IPS DF 4.7 (cell line): ENCODE results near the gene ARPIN.
"Not testable (repeated sequence)": the region's sequence is repeated elsewhere in the genome, so short reads cannot be mapped to it uniquely, and the experiment has no call there.

ENCODE experiments used
- DNase-seq: peaks from one replicate; pipeline ENCODE4 v3.0.0-alpha.2; 2013; ENCODE audit warnings: low spot score; ENCODE audit errors: extremely low read depth

Gene ARPIN

DNA sequence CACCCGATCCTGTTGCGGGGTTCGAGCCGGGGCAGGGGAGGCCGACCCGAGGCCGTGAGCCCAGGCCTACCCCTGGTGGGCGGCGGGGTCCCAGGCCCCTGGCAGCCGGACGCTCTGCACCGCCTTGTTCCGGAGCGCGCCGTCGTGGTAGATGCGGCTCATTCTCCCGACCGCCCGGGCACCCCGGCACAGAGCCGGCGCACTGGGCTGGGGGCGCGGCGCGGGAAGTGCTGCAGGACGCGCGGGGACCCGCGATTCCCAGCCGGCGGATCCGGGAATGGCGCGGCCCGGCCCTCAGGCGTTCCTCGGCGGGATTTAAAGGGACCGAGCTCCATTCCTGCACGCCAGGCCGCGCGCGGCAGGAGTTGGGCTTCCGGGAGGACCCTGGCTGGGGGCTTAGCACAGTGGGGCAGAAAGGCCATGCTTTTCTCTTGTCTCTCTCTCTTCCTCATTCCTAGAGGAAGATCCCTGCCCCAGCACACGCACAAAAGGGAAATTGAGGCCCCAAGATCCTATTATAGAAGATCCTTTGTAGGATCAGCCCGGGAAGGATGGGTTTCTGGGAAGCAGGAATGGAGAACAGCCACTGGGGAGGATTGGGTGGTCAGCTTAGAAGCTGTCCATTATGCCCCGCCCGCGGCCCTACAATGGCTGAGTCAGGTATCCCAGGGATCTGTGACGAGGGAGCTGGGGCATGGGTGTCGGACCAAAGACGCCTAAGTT lies at the start of gene ARPIN:
Gene ARPIN, minus strand, starts transcription at position 279 of the 723 bp plus-strand sequence. Its CDS starts 117 bp downstream, at position 162.
- no peak for DNase-seq

DNA sequence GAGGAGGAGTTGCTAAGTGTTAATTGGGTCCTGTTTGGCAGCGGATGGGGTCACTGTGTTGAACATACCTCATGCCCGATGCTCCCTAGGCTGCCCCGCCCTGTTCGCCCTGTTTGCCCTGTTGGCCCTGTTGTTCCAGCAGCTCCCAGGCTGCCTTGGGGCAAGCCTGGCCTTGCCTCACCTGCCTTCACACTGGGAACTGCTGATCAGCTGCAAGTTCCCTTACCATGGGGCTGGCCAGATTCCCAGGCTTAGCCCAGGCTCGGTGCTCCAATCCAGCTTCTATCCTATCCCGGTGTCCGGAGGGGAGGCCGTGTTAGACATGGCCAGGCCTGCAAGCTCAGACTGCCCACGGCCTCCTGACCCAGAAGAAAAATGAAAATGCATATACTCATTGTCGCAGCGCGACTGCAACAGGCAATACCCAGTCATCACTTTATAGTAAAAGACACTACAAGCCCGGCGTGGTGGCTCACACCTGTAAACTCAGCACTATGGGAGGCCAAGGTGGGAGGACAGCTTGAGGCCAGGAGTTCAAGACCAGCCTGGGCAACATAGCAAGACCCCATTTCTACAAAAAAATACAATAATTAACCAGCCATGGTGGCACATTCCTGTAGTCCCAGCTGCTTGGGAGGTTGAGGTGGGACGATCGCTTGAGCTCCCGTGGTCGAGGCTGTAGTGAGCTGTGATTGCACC lies 45.5 kb upstream of the ARPIN start:
- DNase-seq: no peak

DNA sequence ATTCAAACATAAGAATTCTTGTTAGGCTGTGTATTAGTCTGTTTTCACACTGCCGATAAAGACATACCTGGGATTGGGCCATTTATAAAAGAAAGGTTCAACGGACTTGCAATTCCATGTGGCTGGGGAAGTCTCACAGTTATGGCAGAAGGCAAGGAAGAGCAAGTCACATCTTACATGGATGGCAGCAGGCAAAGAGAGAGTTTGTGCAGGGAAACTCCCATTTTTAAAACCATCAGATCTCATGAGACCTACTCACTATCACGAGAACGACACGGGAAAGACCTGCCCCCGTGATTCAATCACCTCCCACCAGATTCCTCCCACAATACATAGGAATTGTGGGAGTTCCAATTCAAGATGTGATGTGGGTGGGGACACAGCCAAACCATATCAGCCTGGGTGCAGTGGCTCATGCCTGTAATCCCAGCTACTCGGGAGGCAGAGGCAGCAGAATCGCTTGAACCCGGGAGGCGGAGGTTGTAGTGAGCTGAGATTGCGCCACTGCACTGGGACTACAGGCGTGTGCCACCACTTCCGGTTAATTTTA lies 42.8 kb upstream of the ARPIN start:
- DNase-seq: not testable (repeated sequence)

DNA sequence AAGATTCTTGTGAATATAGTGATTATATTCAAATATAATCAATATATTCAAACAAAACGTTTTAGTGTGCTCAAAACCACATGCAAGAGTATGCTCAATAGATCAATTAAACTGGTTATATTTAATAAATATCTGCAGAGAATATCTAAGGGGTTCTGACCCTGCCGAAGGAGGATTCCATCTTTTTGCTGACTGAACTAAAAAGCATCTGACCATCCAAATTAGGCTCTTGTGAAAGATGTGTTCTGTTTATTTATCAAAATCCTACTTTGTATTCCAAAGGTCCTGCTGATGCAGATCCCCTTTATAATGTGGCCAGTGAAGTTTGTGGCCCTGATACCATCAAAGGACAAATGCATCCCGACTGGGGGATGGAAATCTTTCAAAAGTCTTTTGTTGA lies 41.8 kb upstream of the ARPIN start:
- no peak for DNase-seq

DNA sequence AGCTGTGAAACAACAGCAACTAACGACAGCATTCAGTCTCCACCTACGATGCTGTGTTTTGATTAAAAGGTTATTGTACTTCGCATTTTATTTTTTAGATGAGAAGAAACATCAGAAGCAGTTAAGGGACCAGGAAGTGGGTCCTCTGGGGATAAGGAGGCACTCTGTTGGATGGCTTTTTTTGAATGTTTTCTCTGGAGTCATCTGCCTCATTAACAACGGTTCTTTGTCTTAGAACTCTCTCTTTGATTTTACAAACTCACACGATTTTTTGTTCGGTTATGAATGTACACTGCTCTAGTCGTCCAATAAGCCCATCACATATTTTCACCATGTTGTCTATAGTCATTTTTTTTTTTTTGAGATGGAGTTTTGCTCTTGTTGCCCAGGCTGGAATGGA lies 36.0 kb upstream of the ARPIN start:
- no peak for DNase-seq

DNA sequence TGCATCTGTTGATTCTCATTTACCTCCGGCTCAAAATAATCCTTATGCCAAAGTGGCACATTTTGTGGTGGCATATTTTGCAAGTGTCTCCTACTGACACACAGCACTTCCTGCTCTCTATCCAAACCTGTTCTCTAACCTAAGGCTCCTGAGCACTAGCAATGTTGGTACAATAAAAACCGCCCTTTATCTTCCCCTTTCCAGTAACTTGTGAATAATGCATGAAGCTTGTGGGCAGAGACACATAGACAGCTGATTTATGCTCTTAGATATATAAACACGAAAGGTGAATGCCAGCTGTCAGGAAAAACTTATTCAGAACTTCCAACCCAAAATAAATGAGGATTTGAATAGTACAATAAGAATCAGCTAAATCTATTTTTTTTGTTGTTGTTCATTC lies 34.6 kb upstream of the ARPIN start:
- no peak for DNase-seq

DNA sequence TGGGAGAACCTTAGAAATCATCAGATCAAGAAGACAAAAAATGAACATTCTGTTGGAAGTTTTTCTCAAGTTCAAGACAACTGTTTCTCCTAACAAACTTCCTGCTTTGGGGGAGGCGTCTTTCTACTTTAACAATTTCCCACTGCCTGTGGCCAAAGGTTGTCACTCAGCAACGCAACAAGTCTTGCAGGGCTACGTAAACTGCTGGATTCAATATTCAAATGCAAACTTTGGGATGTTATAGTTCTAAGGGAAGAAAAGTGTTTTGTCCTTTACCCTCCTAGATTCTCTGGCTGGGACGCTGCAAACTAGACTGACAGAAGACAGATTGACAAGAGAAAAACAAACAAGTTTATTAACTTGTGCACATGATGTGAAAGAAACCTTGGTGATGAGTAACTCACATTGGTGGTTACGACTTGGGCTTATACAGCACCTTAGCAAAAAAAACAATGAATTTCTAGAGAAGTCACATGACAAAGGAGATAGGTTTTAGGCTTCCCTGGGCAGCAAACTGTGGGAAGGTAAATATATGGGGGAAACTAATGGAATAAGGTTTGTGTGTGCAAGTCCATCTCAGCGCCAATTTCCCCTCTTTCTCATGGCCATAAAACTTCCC lies 34.0 kb upstream of the ARPIN start:
- no peak for DNase-seq

DNA sequence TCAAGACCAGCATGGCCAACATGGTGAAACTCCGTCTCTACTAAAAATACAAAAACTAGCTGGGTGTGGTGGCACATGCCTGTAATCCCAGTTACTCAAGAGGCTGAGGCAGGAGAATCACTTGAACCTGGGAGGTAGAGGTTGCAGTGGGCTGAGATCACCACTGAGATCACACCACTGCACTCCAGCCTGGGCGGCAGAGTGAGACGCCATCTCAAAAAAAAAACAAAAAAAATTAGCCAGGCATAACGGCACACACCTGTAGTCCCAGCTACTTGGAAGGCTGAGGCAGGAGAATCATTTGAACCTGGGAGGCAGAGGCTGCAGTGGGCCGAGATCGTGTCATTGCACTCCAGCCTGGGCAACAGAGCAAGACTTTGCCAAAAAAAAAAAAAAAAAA lies 31.0 kb upstream of the ARPIN start:
- DNase-seq: not testable (repeated sequence)

DNA sequence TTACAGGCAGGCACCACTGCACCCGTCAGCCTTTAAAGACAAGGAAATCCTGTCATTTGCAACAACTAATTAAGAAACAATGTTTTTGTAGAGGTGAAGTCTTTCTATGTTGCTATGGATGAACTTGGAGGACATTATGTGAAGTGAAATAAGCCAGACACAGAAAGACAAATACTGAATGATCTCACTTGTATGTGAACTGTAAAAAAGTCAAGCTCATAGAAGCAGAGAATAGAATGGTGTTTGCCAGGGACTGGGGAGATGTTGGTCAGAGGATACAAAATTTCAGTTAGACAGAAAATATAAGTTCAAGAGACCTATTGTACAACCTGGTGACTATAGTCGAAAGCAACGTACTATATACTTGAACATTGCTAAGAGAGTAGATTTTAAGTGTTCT lies 27.2 kb upstream of the ARPIN start:
- no peak for DNase-seq

DNA sequence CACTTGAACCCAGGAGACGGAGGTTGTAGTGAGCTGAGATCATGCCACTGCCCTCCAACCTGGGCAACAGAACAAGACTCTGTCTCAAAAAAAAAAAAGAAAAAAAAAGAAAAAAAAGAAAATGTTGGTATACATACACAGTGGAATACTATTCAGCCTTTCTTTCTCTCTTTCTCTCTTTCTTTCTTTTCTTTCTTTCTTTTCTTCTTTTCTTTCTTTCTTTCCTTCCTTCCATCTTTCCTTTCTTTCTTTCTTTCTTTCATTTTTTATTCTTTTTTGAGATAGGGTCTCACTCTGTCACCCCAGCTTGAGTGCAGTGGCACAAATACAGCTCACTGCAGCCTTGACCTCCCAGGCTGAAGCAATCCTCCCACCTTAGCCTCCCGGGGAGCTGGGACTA lies 26.6 kb upstream of the ARPIN start:
- DNase-seq: not testable (repeated sequence)

DNA sequence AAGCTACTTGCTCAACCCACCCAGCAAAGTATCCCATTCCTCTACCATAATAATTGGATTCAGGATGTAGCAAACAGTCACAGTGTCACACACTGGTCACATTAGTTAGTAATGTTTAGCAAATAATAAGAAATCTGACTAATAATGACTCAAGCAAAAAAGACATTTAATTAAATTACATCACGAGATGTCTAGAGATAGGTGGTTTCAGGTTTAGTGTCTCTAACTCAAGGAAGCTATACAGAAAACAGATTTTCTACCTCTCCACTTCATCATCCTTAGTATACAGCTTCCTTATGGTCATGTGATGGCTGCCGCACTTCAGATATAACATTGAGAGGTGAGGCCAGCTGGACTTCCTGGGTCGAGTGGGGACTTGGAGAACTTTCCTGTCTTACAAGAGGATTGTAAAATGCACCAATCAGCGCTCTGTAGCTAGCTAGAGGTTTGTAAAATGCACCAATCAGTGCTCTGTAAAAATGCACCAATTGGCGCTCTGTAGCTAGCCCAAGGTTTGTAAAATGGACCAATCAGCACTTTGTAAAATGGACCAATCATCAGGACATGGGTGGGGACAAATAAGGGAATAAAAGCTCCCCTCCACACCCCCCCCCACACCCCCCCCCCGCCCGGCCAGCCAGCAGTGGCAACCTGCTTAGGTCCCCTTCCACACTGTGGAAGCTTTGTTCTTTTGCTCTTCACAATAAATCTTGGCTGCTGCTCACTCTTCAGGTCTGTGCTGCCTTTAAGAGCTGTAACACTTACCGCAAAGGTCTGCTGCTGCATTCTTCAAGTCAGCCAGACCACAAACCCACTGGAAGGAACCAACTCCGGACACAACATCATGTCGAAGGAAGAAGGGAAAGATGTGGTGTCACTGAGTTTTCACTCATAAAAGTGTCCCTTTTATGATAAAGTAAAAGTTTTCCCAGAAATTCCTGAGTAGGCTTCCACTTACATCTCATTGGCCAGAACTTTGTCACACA lies 24.9 kb upstream of the ARPIN start:
- DNase-seq: no peak

DNA sequence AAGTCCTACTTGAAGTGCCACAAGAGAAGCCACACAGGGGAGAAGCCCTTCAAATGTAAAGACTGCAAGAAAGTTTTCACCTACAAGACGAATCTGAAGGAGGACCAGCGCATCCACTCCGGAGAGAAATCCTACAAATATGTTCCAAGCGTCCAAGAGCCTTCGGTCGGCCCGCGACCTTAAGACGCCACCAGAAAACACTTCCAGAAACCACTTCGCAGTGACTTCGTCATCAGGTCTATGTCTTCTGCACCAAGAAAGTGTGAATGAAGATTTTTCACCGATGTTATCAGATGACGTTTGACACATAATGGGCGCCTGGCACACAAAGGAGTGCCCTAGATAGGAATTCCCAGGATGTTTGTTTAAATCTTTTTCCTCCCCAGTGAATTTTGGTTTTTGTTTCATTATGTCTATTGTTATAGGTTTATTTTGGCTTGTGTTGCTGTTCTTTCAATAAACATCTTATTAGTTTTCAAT lies 24.1 kb upstream of the ARPIN start:
- DNase-seq: no peak

DNA sequence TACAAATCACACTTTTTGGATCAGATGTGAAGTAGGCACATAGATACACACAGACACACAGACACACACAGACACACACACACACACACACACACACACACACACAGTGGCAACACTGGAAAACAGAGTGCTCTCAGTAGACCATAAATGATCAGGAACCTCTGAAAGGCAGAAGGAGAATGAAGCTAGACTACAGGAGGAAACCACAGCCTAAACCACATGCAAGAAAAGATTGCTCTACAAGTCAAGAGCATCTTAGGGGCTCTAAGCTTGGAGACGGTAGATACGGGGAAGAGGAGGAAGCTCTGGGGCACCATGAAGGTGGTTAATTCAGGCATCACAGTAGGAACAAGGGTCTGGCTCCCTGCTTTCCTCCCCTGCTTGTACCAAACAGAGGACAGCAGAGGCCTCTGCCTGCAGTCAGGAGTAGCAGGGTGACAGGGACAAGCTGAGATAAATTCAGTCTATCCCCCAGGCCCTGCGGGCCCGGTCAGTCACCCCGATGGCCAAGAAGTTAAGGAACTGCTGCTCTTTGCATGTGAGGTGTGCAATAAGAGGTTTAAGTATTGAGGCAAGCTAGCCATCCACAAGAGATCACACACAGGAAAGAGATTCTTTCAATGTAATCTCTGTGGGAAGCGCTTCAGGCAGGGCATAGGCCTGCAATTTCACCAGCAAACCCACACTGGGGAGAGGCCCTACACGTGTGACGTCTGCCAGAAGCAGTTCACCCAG lies 23.5 kb upstream of the ARPIN start:
- DNase-seq: no peak

DNA sequence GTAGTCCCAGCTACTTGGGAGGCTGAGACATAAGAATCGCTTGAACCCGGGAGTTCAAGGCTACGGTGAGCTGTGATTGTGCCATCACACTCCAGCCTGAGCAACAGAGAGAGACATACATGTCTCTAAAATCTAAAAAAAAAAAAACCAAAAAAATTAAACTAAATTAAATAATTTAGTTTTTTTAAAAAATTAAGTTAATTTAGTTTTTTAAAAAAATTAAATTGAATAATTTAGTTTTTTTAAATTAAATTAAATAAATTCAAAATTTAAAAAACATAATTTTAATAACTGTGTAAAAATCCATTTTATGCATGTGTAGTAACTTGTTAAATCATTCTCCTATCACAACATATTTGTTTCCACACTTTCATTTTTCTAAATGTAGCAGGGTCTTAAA lies 20.1 kb upstream of the ARPIN start:
- no peak for DNase-seq

DNA sequence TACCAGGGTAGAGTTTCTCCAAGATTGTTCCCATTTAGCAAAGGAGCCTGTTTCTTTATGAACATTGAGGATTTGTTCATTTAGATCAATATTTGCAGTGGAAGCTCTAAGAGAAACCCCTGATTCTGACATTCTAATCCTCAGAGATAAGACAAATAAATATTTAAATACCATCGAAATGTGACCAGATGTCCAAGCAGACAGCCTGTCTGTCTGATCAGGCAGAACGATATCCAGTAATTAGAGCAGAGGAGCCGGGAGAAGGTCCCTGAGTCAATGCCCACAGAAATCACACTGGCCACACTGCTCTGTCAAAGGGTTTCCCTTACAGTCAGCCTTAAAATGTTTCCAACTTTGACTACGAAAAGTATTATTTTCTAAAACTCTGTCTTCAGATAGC lies 15.7 kb upstream of the ARPIN start:
- no peak for DNase-seq

DNA sequence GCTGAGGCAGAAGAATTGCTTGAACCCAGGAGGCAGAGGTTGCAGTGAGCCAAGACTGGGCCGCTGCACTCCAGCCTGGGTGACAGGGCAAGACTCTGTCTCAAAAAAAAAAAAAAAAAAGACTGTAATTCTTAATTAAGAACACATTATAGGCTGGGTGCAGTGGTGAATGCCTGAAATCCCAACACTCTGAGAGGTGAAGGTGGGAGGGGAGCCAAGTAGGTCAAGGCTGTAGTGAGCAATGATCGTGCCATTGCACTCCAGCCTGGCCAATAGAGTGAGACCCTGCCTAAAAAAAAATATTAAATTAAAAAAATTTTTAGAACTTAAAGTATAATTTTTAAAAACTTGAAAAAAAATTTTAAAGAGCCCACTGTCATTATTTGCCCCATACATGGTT lies 13.4 kb upstream of the ARPIN start:
- no peak for DNase-seq

DNA sequence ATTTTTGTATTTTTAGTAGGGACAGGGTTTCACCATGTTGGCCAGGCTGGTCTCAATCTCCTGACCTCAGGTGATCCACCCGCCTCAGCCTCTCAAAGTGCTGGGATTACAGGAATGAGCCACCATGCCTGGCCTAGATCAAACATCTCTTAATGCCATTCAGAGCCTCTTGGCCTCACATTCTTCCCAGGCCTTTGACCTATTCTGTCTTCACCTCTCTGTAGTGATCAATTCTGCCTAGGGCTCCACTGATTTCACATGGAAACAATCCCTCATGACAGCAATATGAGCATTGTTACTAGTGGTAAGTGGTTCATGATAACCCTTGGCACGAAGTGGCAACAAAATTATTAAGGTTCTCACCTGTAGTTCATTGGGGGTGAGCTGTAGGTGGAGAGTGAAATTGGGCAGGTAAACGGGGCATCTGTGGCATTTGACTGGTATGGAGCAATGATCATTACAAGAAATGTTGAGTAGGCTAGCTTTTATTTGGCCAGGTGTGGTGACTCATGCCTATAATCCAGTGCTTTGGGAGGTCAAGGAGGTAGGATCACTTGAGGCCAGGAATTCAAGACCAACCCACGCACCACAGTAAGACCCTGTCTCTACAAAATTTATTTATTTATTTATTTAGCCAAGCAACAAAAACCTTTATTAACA lies 4.8 kb upstream of the ARPIN start:
- no peak for DNase-seq

DNA sequence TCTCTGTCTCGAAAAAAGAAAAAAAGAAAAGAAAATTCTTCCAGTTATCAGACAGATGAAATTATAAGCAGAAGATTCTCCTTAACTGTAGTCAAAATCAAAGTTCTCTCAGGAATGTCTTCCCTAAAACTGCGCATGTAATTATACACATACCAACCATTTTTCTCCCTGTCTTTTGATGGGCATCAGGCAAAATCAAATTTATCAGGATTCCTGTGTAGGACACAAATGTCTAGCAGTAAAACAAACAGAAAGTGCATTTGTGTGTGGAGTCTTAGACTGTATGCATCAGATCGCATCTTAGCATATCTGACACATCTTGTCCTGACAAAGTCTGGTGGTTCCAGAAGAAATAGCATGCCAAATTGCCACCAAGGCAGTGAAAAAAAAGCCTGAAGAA lies 3.9 kb upstream of the ARPIN start:
- no peak for DNase-seq

DNA sequence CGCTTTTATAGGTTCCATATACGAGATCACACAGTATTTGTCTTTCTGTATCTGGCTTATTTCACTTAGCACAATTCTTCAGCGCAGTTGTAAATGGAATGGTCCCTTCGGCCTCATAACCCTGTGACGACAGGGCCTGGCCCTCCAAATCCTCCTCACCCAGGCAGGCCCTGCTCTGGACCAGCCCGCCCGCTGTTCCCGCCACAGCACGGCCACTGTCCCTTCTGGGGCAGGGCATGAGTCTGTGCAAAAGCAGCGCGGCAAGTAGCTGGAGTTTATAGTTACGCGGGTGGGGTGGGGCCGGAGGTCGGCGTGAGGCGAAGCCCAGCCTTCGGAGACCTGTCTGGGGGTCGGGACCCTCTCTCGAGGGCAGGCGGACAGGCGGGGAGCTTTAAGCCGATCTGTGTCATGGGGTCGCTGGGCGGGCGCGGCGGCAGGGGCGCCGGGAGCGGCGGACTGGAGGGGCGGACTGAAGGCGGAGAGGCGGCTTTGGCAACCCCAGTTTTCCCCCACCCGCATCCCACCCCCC lies 543 bp downstream of the ARPIN start:
- DNase-seq: no peak
